ENCODE data around the gene GNPDA1.

GNPDA1 gene

GRCh38 chr5:141989720-141990119, 23.1 kb downstream of the GNPDA1 start:
- no peak for FAIRE-seq

GRCh38 chr5:141986072-141986471, 26.8 kb downstream of the GNPDA1 start:
- FAIRE-seq: no peak

GRCh38 chr5:141982626-141983025, 30.2 kb downstream of the GNPDA1 start:
- no peak for FAIRE-seq

GRCh38 chr5:141978389-141978788, 34.4 kb downstream of the GNPDA1 start:
- FAIRE-seq: no peak

GRCh38 chr5:141976176-141976575, 36.7 kb downstream of the GNPDA1 start:
- FAIRE-seq: no peak

- no peak for FAIRE-seq
Measured at GRCh38 chr5:141973871-141974595, 38.8 kb downstream of the GNPDA1 start.

- FAIRE-seq: no peak
Measured at GRCh38 chr5:141969783-141970771, 42.8 kb downstream of the GNPDA1 start.

GRCh38 chr5:141968914-141969608, 43.8 kb downstream of the GNPDA1 start, which contains the start of gene RNF14:
TSS of gene RNF14 (plus strand) at chr5:141969105. CDS start at chr5:141973589, 4,484 bp downstream.
- FAIRE-seq: no peak

- no peak for FAIRE-seq
Measured at GRCh38 chr5:141966963-141967333, 45.9 kb downstream of the GNPDA1 start.

GRCh38 chr5:141966275-141966962, 46.4 kb downstream of the GNPDA1 start:
- no peak for FAIRE-seq

- no peak for FAIRE-seq
Measured at GRCh38 chr5:141965071-141965470, 47.8 kb downstream of the GNPDA1 start.

GRCh38 chr5:141963701-141964100, 49.1 kb downstream of the GNPDA1 start:
- no peak for FAIRE-seq

- FAIRE-seq: no peak
Measured at GRCh38 chr5:141961466-141961865, 51.4 kb downstream of the GNPDA1 start.

GRCh38 chr5:141960449-141961323, 52.1 kb downstream of the GNPDA1 start:
- peak; percentile 82 for FAIRE-seq

GRCh38 chr5:141960018-141960417, 52.8 kb downstream of the GNPDA1 start:
- FAIRE-seq: no peak

- no peak for FAIRE-seq
Measured at GRCh38 chr5:141958546-141959172, 54.2 kb downstream of the GNPDA1 start.

GRCh38 chr5:141958113-141958512, 54.7 kb downstream of the GNPDA1 start, which contains the start of gene PCDH12:
TSS of gene PCDH12 (minus strand) at chr5:141958202. CDS start at chr5:141957851, 351 bp downstream.
- no peak for FAIRE-seq

GRCh38 chr5:141957367-141957996, 55.3 kb downstream of the GNPDA1 start:
- FAIRE-seq: no peak

GRCh38 chr5:141954194-141954593, 58.6 kb downstream of the GNPDA1 start:
- FAIRE-seq: no peak

GRCh38 chr5:141952020-141952419, 60.8 kb downstream of the GNPDA1 start:
- no peak for FAIRE-seq
